ENCODE results near the gene ARHGEF3.

Gene ARHGEF3

GRCh38 chr3:56801662-56802377, at the start of gene ARHGEF3:
ARHGEF3 (minus strand) TSS chr3:56801949; CDS start chr3:56801798, 151 bp downstream.
- DNase-seq (ENCODE audit: low read depth in 2 of 2): peak; percentile 81

- DNase-seq (ENCODE audit: low read depth in 2 of 2): no peak
These were observed 47.9 kb upstream of the ARHGEF3 start for GRCh38 chr3:56849698-56850097.

- no peak for DNase-seq (ENCODE audit: low read depth in 2 of 2)
These were observed 43.8 kb upstream of the ARHGEF3 start for GRCh38 chr3:56845505-56845904.

GRCh38 chr3:56844536-56844935, 42.8 kb upstream of the ARHGEF3 start:
- no peak for DNase-seq (ENCODE audit: low read depth in 2 of 2)

- no peak for DNase-seq (ENCODE audit: low read depth in 2 of 2)
These were observed 38.3 kb upstream of the ARHGEF3 start for GRCh38 chr3:56839784-56840715.

GRCh38 chr3:56838448-56838847, 36.7 kb upstream of the ARHGEF3 start:
- DNase-seq (ENCODE audit: low read depth in 2 of 2): no peak

GRCh38 chr3:56837196-56837955, 35.6 kb upstream of the ARHGEF3 start:
- DNase-seq (ENCODE audit: low read depth in 2 of 2): no peak

GRCh38 chr3:56836276-56837163, 34.8 kb upstream of the ARHGEF3 start:
- no peak for DNase-seq (ENCODE audit: low read depth in 2 of 2)

- DNase-seq (ENCODE audit: low read depth in 2 of 2): no peak
These were observed 34.0 kb upstream of the ARHGEF3 start for GRCh38 chr3:56835650-56836227.

GRCh38 chr3:56833536-56833935, 31.8 kb upstream of the ARHGEF3 start:
- DNase-seq (ENCODE audit: low read depth in 2 of 2): no peak

- DNase-seq (ENCODE audit: low read depth in 2 of 2): no peak
These were observed 31.3 kb upstream of the ARHGEF3 start for GRCh38 chr3:56833022-56833421.

- DNase-seq (ENCODE audit: low read depth in 2 of 2): no peak
These were observed 29.8 kb upstream of the ARHGEF3 start for GRCh38 chr3:56831572-56831971.

GRCh38 chr3:56830884-56831283, 29.1 kb upstream of the ARHGEF3 start:
- no peak for DNase-seq (ENCODE audit: low read depth in 2 of 2)

- no peak for DNase-seq (ENCODE audit: low read depth in 2 of 2)
These were observed 27.8 kb upstream of the ARHGEF3 start for GRCh38 chr3:56829533-56829932.

- no peak for DNase-seq (ENCODE audit: low read depth in 2 of 2)
These were observed 25.3 kb upstream of the ARHGEF3 start for GRCh38 chr3:56826831-56827722.

- DNase-seq (ENCODE audit: low read depth in 2 of 2): no peak
These were observed 24.1 kb upstream of the ARHGEF3 start for GRCh38 chr3:56825567-56826438.

GRCh38 chr3:56823984-56824703, 22.4 kb upstream of the ARHGEF3 start:
- DNase-seq (ENCODE audit: low read depth in 2 of 2): no peak

GRCh38 chr3:56823421-56823926, 21.7 kb upstream of the ARHGEF3 start:
- DNase-seq (ENCODE audit: low read depth in 2 of 2): no peak
